H1 (cell line): ENCODE data around the gene PAN2. TPM values are rescaled to one million over a fixed set of nuclear protein-coding genes. Genes with fewer than 3 reads are reported as not detected.
A peak's percentile ranks its signal among the peaks of the same experiment; 100 is the strongest.

Source experiments
- ASH2L ChIP-seq: fragments of 200-600, 300-600 bp; sonication (generic); IDR thresholded peaks from one replicate; pipeline ENCODE4 v1.7.1; 2017; ENCODE audit warnings: low read length
- EGR1 ChIP-seq: IDR thresholded peaks from 2 replicates; pipeline ENCODE4 v1.6.1; 2011; ENCODE audit warnings: low read depth, low read length, borderline replicate concordance
- GABPA ChIP-seq: IDR thresholded peaks from 2 replicates; pipeline ENCODE4 v1.6.1; 2011; ENCODE audit warnings: mild to moderate bottlenecking, low read length, moderate library complexity, borderline replicate concordance; ENCODE audit not compliant: insufficient read depth
- GTF2F1 ChIP-seq: IDR thresholded peaks from 2 replicates; pipeline ENCODE4 v1.6.1; 2012; ENCODE audit warnings: low read depth, low read length, improper control_type of control experiment, borderline replicate concordance
- JUND ChIP-seq: IDR thresholded peaks from 2 replicates; pipeline ENCODE4 v1.6.1; 2011; ENCODE audit warnings: mild to moderate bottlenecking, improper control_type of control experiment, low read length
- KDM1A ChIP-seq: fragments of 200-600, 300-600 bp; sonication (generic); IDR thresholded peaks from 2 replicates; pipeline ENCODE4 v1.7.1; 2016; ENCODE audit warnings: mild to moderate bottlenecking, low read length, borderline replicate concordance
- KDM4A ChIP-seq: IDR thresholded peaks from one replicate; pipeline ENCODE4 v1.7.1; 2012; ENCODE audit warnings: low read depth, mild to moderate bottlenecking, moderate library complexity, low read length, inconsistent platforms; ENCODE audit not compliant: severe bottlenecking
- NRF1 ChIP-seq: IDR thresholded peaks from 2 replicates; pipeline ENCODE4 v1.6.1; 2011; ENCODE audit warnings: mild to moderate bottlenecking, low read depth, low read length, improper control_type of control experiment
- PHF8 ChIP-seq: fragments of 200-600 bp; sonication (generic); conservative IDR thresholded peaks from 2 replicates; pipeline ENCODE4 v1.7.1; 2012; ENCODE audit warnings: low read depth, mild to moderate bottlenecking, inconsistent platforms, low read length, moderate library complexity
- RNF2 ChIP-seq: fragments of 200-900, 300-1000 bp; sonication (generic); IDR thresholded peaks from 2 replicates; pipeline ENCODE4 v1.7.1; 2016; ENCODE audit warnings: borderline replicate concordance, low read depth, mild to moderate bottlenecking, antibody characterized with exemption, low read length; ENCODE audit not compliant: poor library complexity, severe bottlenecking; ENCODE audit errors: missing control alignments
- polyA plus RNA-seq, 7 experiments: library from polyadenylated mRNA; depleted of rRNA in 3 of 7; stranded (reverse) in 5 of 7; unstranded in 2 of 7; fragments of >200 nt in 5 of 7; fragments of 200-250 nt in 2 of 7; gene quantifications; 1 replicate in 5 of 7; 2 replicates in 1 of 7; 4 replicates in 1 of 7; pipeline versions ENCODE4 v1.2.1 to v1.2.3, GENCODE V29; 2011 to 2013; ENCODE audit warnings: missing spikeins in 2 of 7, mixed read lengths in 2 of 7
- total RNA-seq: library from RNA; stranded (reverse); fragmentation: NEBNext Ultra II Directional; extraction: Animal tissue kit (Norgen Biotek cat#: 25700); gene quantifications from 2 replicates; pipeline ENCODE4 v1.2.1, GENCODE V29; 2021

Gene PAN2
- total and polyA plus RNA-seq, 2 of the 8 experiments (the other 6 are each of a cell fraction or from before 2014, with no cell fraction given), result 29.6 to 36.7 TPM

DNA sequence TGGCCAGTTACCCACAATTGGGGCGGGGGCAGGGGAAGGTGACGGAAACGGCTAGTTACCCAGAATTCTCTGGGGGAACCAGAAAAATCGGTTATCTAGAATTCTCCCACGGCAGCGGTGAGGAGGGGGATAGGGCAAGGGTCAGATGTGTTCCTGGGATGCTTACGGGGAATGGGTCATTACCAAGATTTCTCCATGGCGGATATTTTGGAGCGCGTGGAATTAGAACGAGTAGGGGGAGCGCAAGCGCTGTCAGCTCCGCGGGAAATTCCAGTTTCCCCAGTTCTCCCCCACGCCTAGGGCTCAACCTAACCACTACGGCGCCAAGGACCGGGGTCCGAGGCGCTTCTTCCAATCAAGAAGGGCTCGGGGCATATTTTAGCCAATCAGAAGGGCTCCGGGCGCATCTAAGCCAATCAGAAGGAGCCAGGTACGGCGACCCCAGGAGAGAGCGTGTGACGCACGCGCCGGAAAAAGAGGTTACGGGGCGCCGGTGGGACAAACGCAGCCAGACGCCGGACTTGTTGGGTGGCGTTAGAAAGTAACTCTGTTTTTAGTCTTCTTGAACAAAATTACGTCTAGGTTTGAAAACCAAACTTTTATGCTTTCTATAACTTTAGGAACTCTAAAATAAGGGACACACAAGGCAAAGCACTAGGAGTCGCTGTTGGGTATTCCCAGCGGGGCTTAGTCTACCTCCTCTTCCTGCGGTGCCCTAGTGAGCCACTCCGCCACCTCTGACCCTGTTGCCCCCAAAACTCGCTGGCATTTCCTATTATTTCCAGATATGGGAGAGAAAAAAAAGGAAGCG lies at the start of gene PAN2 (continued):
- peak; percentile 71; the same call in 1 of the 2 replicates for TF ChIP-seq PHF8
- peak; percentile 21; the same call in 1 of the 2 replicates for TF ChIP-seq GTF2F1
- 0 out of 2 replicates have a peak, but pooled peaks have one; percentile 29 for TF ChIP-seq JUND
- peak; percentile 81; the same call in 1 of the 2 replicates for TF ChIP-seq KDM1A
- peak; percentile 88 for TF ChIP-seq ASH2L
- TF ChIP-seq NRF1, result no peak
- TF ChIP-seq EGR1, result no peak
- peak; percentile 81 for TF ChIP-seq KDM4A
- no peak for TF ChIP-seq GABPA
- TF ChIP-seq RNF2, result no peak
